HCT116 (cell line): Measurements from ENCODE around the gene ANO2.

Source experiments
- CTCF ChIP-seq, 3 experiments: fragments of 200-600 bp in 1 of 3; sonication (generic) in 1 of 3; IDR thresholded peaks in 2 of 3; conservative IDR thresholded peaks in 1 of 3; 2 replicates each; pipeline ENCODE4 v1.5.1; 2012 to 2017; ENCODE audit warnings: low read depth in 2 of 3, low read length in 2 of 3, antibody characterized with exemption in 1 of 3, borderline replicate concordance in 1 of 3, control low read depth in 1 of 3, mild to moderate bottlenecking in 1 of 3, mixed read lengths in 1 of 3, mixed run types in 1 of 3, moderate library complexity in 1 of 3; ENCODE audit not compliant: insufficient read depth in 1 of 3
- EZH2 ChIP-seq: fragments of 200-600 bp; sonication (generic); IDR thresholded peaks from 2 replicates; pipeline ENCODE4 v1.6.1; 2017; ENCODE audit warnings: antibody characterized with exemption, mixed run types
- POLR2A ChIP-seq: IDR thresholded peaks from 2 replicates; pipeline ENCODE4 v1.7.0; 2011; ENCODE audit warnings: borderline replicate concordance; ENCODE audit not compliant: insufficient read depth, insufficient read length; ENCODE audit errors: extremely low read depth
- YY1 ChIP-seq: IDR thresholded peaks from 2 replicates; pipeline ENCODE4 v1.6.1; 2011; ENCODE audit warnings: low read length, low read depth, moderate library complexity, mild to moderate bottlenecking; ENCODE audit not compliant: insufficient replicate concordance; ENCODE audit errors: extremely low read depth

GRCh38 chr12:5889381-5890047 lies 55.5 kb downstream of the ANO2 start:
- TF ChIP-seq POLR2A (no peak), YY1 (no peak), CTCF (IDR thresholded peaks at IDR 0.05 in 2 of 3, conservative IDR thresholded peaks at IDR 0.05 in 1 of 3; ENCODE audit: borderline replicate concordance in 1 of 3, insufficient read depth in 1 of 3, low read depth in 2 of 3, low read length in 2 of 3) (peak in 2 of 3 experiments; percentile 58 to 68; a peak in 4 of 6 replicates), EZH2 (no peak)
